Ascending aorta (tissue), 2 donors: ENCODE results near the gene GPER1. TPM values are rescaled to one million over a fixed set of nuclear protein-coding genes. Genes with fewer than 3 reads are reported as not detected.
A peak's percentile ranks its signal among the peaks of the same experiment; 100 is the strongest.

ENCODE experiments used
- DNase-seq, 2 donors: peaks; one replicate each; pipeline ENCODE4 v3.0.0-alpha.2; 2019; ENCODE audit warnings: low spot score in 2 of 2
- H3K27ac ChIP-seq, 2 donors: fragments of 200-600 bp; sonication (generic); one replicate each; pipeline ENCODE4 v1.5.1; 2016 to 2017; ENCODE audit warnings: mild to moderate bottlenecking in 1 of 2
- H3K27me3 ChIP-seq: fragments of 200-600 bp; sonication (generic); one replicate; pipeline ENCODE4 v1.5.1; 2017
- H3K36me3 ChIP-seq, 2 donors: fragments of 200-600 bp; sonication (generic); one replicate each; pipeline ENCODE4 v1.5.1; 2016
- H3K4me1 ChIP-seq, 2 donors: fragments of 200-600 bp; sonication (generic); one replicate each; pipeline ENCODE4 v1.5.1; 2016 to 2017; ENCODE audit warnings: mild to moderate bottlenecking in 1 of 2
- H3K4me3 ChIP-seq, 2 donors: fragments of 200-600 bp; sonication (generic); one replicate each; pipeline ENCODE4 v1.5.1; 2016 to 2017; ENCODE audit warnings: mild to moderate bottlenecking in 1 of 2
- H3K9me3 ChIP-seq, 2 donors: fragments of 200-600 bp; sonication (generic); one replicate each; pipeline ENCODE4 v1.5.1; 2016
- CTCF ChIP-seq, 3 experiments: fragments of 200-600 bp in 2 of 3; fragments of 450-650 bp in 1 of 3; sonication (generic) in 2 of 3; IDR thresholded peaks; one replicate each; pipeline ENCODE4 v1.5.1; 2016 to 2019; ENCODE audit warnings: antibody characterized with exemption in 3 of 3, mild to moderate bottlenecking in 1 of 3, moderate library complexity in 1 of 3
- intact Hi-C: fragments of 100-400 bp; cut with DNase I; formaldehyde crosslinking; loops from one replicate; pipeline ENCODE4 v1.15.1; 2023
- total RNA-seq: library from RNA; depleted of rRNA; stranded (reverse); fragments of >200 nt; gene quantifications from one replicate; pipeline ENCODE4 v1.1.0, GENCODE V29; 2016

GPER1 gene
- total RNA-seq, 1 donor from 2014 or later = 11.3 TPM

- DNase-seq = no peak
- H3K4me3 ChIP-seq = no peak overlapping the region
- H3K36me3 ChIP-seq = no peaks in the 10 kb centered on the region
- intact Hi-C loops = no loop called here
- no peaks in the 10 kb centered on the region for H3K9me3 ChIP-seq
- no peaks in the 10 kb centered on the region for H3K27me3 ChIP-seq
- TF ChIP-seq CTCF (IDR thresholded peaks at IDR 0.05) = no peak
- H3K4me1 ChIP-seq = no peaks in the 10 kb centered on the region
- no peak overlapping the region for H3K27ac ChIP-seq
Observed at GRCh38 chr7:1117321-1117928, 29.5 kb downstream of the GPER1 start.

GRCh38 chr7:1119201-1119600, 31.3 kb downstream of the GPER1 start:
- DNase-seq = no peak
- Histone ChIP-seq H3K4me3 (no peak overlapping the region), H3K9me3 (no peaks in the 10 kb centered on the region), H3K27me3 (no peaks in the 10 kb centered on the region), H3K4me1 (peaks cover 0 to 8% of the 10 kb centered on the region in 2 donors), H3K27ac (no peak overlapping the region), H3K36me3 (no peaks in the 10 kb centered on the region)
- intact Hi-C loops = no loop called here
- no peak for TF ChIP-seq CTCF (IDR thresholded peaks at IDR 0.05)

GRCh38 chr7:1120791-1121190, 32.9 kb downstream of the GPER1 start:
- intact Hi-C loops = no loop called here
- no peak for DNase-seq
- H3K27me3 ChIP-seq = no peaks in the 10 kb centered on the region
- no peak for TF ChIP-seq CTCF (IDR thresholded peaks at IDR 0.05)
- no peaks in the 10 kb centered on the region for H3K9me3 ChIP-seq
- no peak overlapping the region for H3K4me3 ChIP-seq
- H3K4me1 ChIP-seq = peaks cover 7 to 16% of the 10 kb centered on the region in 2 donors
- H3K27ac ChIP-seq = no peak overlapping the region
- no peaks in the 10 kb centered on the region for H3K36me3 ChIP-seq

GRCh38 chr7:1121476-1121875, 33.6 kb downstream of the GPER1 start:
- H3K36me3 ChIP-seq = no peaks in the 10 kb centered on the region
- TF ChIP-seq CTCF (IDR thresholded peaks at IDR 0.05) = no peak
- no peaks in the 10 kb centered on the region for H3K9me3 ChIP-seq
- peaks cover 7 to 16% of the 10 kb centered on the region in 2 donors for H3K4me1 ChIP-seq
- no peak for DNase-seq
- no peak overlapping the region for H3K4me3 ChIP-seq
- intact Hi-C loops = no loop called here
- H3K27ac ChIP-seq = no peak overlapping the region
- H3K27me3 ChIP-seq = no peaks in the 10 kb centered on the region

- H3K36me3 ChIP-seq = peaks cover 0 to 3% of the 10 kb centered on the region in 2 donors
- no peak for TF ChIP-seq CTCF (IDR thresholded peaks at IDR 0.05)
- H3K9me3 ChIP-seq = no peaks in the 10 kb centered on the region
- H3K4me3 ChIP-seq = no peak overlapping the region
- H3K4me1 ChIP-seq = peaks cover 7 to 16% of the 10 kb centered on the region in 2 donors
- H3K27me3 ChIP-seq = no peaks in the 10 kb centered on the region
- no peak for DNase-seq
- intact Hi-C loops = no loop called here
- peak overlapping the region in 1 of 2 donors; percentile 84 for H3K27ac ChIP-seq
Observed at GRCh38 chr7:1121886-1122831, 34.2 kb downstream of the GPER1 start.
